Measurements from ENCODE around the gene PEMT.

Gene PEMT

DNA sequence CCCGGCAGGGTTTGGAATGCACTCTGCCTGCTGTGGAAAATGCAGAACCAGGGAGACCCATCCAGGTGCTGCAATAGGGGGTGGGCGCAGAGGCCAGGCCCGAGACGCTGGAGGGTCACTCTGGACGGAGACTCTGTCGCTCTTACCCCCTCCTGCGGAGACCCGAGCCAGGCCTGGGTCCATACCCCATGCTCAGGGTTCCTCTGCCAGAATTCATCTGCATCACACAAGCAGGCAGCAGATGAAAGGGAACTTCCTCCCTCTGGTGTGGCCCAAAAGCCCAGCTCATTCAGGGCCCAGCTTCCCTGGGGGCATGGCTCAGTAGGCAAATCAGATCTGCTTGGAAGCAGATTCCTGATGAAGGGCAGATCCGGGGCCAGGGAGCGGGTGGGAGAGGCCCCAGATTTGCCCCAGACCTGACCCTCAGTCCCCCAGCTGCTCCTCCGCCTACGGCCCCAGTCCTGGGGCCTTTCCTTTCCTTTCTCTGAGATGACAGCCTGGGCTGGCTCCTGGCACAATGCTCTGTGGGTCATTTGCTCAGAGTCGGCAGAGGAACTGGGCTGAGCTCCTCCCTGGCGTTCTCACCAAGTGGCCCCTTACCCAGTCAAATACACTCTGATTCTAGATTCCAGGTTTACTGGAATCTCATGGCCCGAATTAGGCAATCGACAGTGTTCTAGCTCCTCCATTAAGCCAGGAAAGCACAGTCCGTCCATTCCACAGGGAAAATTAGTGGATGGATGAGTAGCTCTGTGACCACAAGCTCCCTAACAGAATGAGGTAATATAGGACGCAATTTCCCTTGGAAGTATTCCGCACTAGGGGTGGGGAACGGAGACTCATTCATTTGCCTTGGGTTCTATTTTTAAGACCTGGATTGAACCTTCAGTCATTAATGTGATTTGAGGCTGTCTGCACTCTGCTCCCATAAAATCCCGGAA is 76.2 kb downstream of the PEMT start:
- TF ChIP-seq, protein P1, sequence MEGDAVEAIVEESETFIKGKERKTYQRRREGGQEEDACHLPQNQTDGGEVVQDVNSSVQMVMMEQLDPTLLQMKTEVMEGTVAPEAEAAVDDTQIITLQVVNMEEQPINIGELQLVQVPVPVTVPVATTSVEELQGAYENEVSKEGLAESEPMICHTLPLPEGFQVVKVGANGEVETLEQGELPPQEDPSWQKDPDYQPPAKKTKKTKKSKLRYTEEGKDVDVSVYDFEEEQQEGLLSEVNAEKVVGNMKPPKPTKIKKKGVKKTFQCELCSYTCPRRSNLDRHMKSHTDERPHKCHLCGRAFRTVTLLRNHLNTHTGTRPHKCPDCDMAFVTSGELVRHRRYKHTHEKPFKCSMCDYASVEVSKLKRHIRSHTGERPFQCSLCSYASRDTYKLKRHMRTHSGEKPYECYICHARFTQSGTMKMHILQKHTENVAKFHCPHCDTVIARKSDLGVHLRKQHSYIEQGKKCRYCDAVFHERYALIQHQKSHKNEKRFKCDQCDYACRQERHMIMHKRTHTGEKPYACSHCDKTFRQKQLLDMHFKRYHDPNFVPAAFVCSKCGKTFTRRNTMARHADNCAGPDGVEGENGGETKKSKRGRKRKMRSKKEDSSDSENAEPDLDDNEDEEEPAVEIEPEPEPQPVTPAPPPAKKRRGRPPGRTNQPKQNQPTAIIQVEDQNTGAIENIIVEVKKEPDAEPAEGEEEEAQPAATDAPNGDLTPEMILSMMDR (IDR thresholded peaks at IDR 0.05; ENCODE audit: control insufficient read depth, extremely low read depth, insufficient read depth): no peak
- H3K4me3 ChIP-seq (ENCODE audit: low read depth, low read length): no peak overlapping the region
- DNase-seq (ENCODE audit: low read depth): no peak

DNA sequence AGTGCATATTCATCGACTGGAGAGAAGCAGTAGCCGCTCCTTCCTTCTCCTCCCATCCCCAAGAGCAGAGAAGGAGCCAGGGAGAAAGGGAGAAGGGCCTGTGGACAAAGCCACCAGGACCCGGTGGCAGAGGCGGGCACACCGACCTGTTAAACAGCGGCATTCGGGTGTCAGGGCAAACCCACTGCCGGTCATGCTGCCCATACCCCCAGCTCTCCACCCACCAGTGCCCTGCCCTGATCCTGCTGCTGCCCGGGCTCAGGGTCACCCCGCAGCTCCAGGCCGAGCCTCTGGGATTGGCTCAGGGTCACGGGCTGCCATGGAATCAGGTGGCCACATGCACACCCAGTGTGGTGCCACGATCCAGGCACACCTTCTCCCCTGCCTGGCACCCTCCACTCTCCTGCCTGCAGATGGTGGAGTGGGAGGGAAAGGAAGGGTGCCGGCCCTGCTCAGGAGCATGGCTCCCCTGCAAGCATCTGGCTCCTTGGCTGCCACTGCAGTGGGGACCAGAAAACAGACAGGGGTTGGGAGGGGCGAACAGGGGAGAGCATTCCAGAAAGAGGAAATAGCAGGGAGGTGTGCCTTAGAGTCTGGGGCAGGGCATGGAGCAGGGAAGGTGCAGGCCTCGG is 77.0 kb downstream of the PEMT start:
- H3K4me3 ChIP-seq (ENCODE audit: low read depth, low read length): no peak overlapping the region
- no peak for DNase-seq (ENCODE audit: low read depth)
- TF ChIP-seq, protein P1 (IDR thresholded peaks at IDR 0.05; ENCODE audit: control insufficient read depth, extremely low read depth, insufficient read depth): no peak

DNA sequence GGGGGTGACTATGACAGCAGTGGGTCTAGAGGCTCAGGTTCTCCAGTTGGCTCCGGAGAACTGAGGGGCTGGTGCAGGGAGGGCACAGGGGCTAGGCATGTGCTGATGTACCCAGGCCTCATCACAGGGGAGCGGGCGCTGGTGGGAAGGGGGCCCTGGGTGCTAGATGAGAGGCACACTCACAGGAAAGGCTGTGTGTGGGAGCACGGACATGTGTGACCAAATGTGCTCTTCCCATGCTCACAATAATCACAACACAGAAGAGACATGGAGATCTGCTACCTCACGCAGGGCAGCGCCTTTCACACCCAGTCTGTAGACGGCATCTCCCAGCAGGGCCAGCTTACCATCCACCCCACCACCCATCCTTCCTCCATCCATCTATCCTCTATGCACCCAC is 77.9 kb downstream of the PEMT start:
- DNase-seq (ENCODE audit: low read depth): no peak
- TF ChIP-seq, protein P1 (IDR thresholded peaks at IDR 0.05; ENCODE audit: control insufficient read depth, extremely low read depth, insufficient read depth): no peak
- H3K4me3 ChIP-seq (ENCODE audit: low read depth, low read length): no peak overlapping the region

DNA sequence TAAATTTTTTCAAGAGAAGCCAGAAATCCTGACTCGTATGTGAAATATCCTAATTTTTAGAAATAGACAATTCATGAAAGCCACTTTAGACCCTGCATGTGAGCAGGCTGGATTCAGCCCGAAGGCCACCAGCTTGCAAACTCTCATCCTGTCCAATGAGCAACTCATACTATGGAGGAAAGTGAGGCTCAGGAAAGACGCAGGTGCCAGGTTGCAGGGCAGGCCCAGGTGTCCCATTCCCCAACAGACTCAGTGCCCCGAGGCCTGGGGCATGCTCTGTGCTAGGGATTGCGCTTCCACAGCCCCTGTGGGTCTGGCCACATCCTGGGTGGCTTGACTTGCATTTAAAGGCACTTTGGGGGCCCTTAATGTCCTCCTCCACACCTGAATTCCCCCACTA is 78.6 kb downstream of the PEMT start:
- no peak for DNase-seq (ENCODE audit: low read depth)
- TF ChIP-seq, protein P1 (IDR thresholded peaks at IDR 0.05; ENCODE audit: control insufficient read depth, extremely low read depth, insufficient read depth): no peak
- H3K4me3 ChIP-seq (ENCODE audit: low read depth, low read length): no peak overlapping the region

DNA sequence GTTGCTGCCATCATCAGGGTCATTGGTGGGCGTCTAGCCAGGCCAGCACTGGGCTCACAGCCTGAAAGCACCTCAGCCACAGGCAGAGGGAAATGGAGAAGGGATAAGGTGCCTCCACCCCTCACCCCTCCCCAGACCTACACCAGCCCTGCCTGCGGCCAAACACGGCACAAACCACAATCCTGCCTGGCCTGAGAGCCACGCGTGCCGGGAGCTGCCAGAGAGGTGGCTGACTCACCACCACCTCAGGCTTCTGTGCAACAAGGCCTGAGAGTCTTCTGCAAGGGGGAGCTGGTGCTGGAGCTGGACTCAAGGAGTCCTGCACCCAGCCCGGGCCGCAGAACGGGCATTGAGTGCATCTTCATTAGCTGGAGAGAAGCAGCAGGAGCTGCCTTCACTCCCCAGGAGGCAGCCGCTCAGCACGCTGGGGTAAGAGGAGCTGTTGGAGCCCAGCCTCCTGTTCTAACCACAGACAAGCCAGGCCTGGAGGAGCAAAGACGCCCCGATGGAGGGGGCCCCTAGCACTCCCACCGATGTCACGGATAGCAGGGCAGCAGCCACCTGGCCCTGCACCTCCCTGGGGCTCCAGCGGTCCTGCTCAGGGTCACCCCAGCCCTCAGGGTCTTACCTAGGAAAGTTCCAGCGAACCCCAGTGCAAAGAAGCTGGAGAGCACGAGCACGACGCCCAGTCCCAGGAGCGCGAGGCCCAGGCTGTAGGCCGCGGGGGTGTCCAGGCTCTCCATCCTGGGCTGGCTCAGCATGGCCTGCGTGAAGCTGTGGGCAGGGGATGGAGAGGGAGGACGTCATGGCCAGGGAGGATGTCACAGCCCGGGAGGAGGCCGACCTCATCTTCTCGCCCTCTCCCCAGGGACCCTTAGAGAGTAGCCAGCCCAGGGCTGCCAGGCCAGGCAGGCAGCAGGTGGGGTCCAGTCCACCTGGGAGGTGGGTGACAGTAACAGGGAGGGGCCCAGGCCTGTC is 79.3 kb downstream of the PEMT start:
- no peak for DNase-seq (ENCODE audit: low read depth)
- H3K4me3 ChIP-seq (ENCODE audit: low read depth, low read length): no peak overlapping the region
- TF ChIP-seq, protein P1 (IDR thresholded peaks at IDR 0.05; ENCODE audit: control insufficient read depth, extremely low read depth, insufficient read depth): no peak

DNA sequence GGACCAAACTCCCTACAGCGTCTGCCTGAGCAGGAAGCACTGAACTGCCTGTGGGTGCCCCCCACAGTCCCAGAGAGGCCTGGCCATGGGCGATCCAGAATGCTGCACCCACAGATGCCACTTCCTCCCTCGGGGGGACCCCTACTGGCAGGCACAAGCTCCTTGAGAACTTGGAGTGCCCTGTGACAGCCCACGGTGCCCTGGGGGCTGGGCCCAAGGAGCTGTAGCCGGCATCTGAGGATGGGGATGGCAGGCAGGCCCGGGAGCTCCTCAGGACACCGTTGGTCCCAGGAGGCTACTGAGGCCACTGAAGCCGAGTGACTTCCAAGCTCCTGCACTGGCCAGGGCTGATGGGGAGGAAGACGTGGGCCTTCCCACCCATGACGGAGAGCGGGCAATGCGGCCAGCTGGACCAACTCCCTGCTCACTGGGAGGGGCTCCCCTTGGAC is 80.2 kb downstream of the PEMT start:
- no peak for DNase-seq (ENCODE audit: low read depth)
- TF ChIP-seq, protein P1 (IDR thresholded peaks at IDR 0.05; ENCODE audit: control insufficient read depth, extremely low read depth, insufficient read depth): no peak
- H3K4me3 ChIP-seq (ENCODE audit: low read depth, low read length): no peak overlapping the region
